Smooth muscle cell (in vitro differentiated cells): ENCODE measurements around the gene BMPER. TPM values are rescaled to one million over a fixed set of nuclear protein-coding genes. Genes with fewer than 3 reads are reported as not detected.

Source experiments
- DNase-seq: peaks from one replicate; lab custom pipeline; 2025; ENCODE audit not compliant: unreplicated experiment; lab: John Stamatoyannopoulos, UW
- H2AFZ ChIP-seq: fragments of 200-600 bp; sonication (generic); 2 replicates; pipeline ENCODE4 v1.6.0; 2016; ENCODE audit warnings: antibody characterized with exemption, low read depth, mild to moderate bottlenecking
- H3F3A ChIP-seq: fragments of 200-600 bp; sonication (generic); 2 replicates; pipeline ENCODE4 v1.6.0; 2017; ENCODE audit warnings: antibody characterized with exemption, low read depth
- H3K27ac ChIP-seq: fragments of 200-600 bp; sonication (generic); 2 replicates; pipeline ENCODE4 v1.5.1; 2016; ENCODE audit warnings: low read depth, mild to moderate bottlenecking
- H3K27me3 ChIP-seq: fragments of 200-600 bp; sonication (generic); 2 replicates; pipeline ENCODE4 v1.6.1; 2016; ENCODE audit warnings: low read depth, mild to moderate bottlenecking
- H3K36me3 ChIP-seq: fragments of 200-600 bp; sonication (generic); 2 replicates; pipeline ENCODE4 v1.5.1; 2016; ENCODE audit warnings: low read depth
- H3K4me1 ChIP-seq: fragments of 200-600 bp; sonication (generic); 2 replicates; pipeline ENCODE4 v1.5.1; 2016; ENCODE audit warnings: low read depth
- H3K4me2 ChIP-seq: fragments of 200-600 bp; sonication (generic); 2 replicates; pipeline ENCODE4 v1.6.0; 2016; ENCODE audit warnings: mild to moderate bottlenecking
- H3K4me3 ChIP-seq: fragments of 200-600 bp; sonication (generic); 2 replicates; pipeline ENCODE4 v1.5.1; 2016; ENCODE audit warnings: mild to moderate bottlenecking
- H3K79me2 ChIP-seq: fragments of 200-600 bp; sonication (generic); 2 replicates; pipeline ENCODE4 v1.6.0; 2016; ENCODE audit warnings: low read depth, mild to moderate bottlenecking
- H3K9ac ChIP-seq: fragments of 200-600 bp; sonication (generic); 2 replicates; pipeline ENCODE4 v1.6.0; 2016; ENCODE audit warnings: low read depth
- H3K9me3 ChIP-seq: fragments of 200-600 bp; sonication (generic); replicated peaks from 2 replicates; pipeline ENCODE4 v1.5.1; 2016; ENCODE audit warnings: low read depth
- H4K20me1 ChIP-seq: fragments of 200-600 bp; sonication (generic); 2 replicates; pipeline ENCODE4 v1.6.0; 2016; ENCODE audit warnings: low read depth
- CTCF ChIP-seq: fragments of 200-600 bp; sonication (generic); IDR thresholded peaks from 2 replicates; pipeline ENCODE4 v1.5.1; 2017; ENCODE audit warnings: borderline replicate concordance, mild to moderate bottlenecking, antibody characterized with exemption; ENCODE audit not compliant: insufficient read depth, poor library complexity, severe bottlenecking
- WGBS: methylation state at CpG from one replicate; pipeline ENCODE4 v1.1.7; 2016; ENCODE audit warnings: low lambda C conversion rate; 5-methylcytosine and 5-hydroxymethylcytosine counted together
- polyA plus RNA-seq: library from polyadenylated mRNA; unstranded; fragments of >200 nt; fragmentation: Nextera tagmentation; extraction: Ambion mirVana; gene quantifications from 2 replicates; pipeline ENCODE4 v1.2.1, GENCODE V29; 2016
- total RNA-seq: library from RNA; depleted of rRNA; stranded (reverse); fragments of >200 nt; gene quantifications from 2 replicates; pipeline ENCODE4 v1.2.3, GENCODE V29; 2014

The BMPER gene
- total and polyA plus RNA-seq, 2 experiments from 2014 or later = 3.0 to 21.9 TPM

DNA sequence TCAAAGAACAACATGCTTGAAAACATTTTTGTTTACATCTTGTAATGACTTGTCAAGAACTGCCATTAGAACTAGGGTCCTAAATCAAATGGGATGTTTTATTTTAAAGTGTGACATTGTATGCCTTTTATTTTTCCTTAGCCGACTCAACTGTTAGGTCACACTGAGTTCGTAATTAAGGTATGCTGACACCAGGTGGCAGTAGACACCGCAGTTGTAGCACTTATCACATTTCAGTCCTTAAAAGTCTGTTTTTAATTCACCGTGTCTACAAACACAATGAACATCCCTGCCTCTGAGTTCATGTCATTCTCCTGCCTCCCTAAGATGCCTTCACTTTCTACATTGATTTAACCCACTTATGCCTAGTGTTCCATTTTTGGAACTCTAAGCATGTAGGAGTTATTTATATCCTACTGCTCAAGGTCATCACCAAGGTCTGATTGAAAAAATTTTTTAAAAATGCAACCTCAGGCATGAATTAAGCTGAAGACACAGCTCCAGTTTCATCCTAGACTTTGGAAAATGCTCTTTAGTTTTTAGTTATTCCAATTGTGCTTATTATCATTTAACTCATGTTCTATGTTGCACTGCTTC, 186.1 kb downstream of the BMPER start:
- H3K79me2 ChIP-seq = no peaks in the 10 kb centered on the region
- H3K27me3 ChIP-seq = no peaks in the 10 kb centered on the region
- 50% methylated on average over 4 of the region's 4 CpGs for WGBS
- H2AFZ ChIP-seq = no peak overlapping the region
- no peak overlapping the region for H3K4me2 ChIP-seq
- TF ChIP-seq CTCF = peak; percentile 63
- no peak for DNase-seq
- no peaks in the 10 kb centered on the region for H3K4me1 ChIP-seq
- no peak overlapping the region for H3K27ac ChIP-seq
- H3K9me3 ChIP-seq = no peaks in the 10 kb centered on the region
- H3K9ac ChIP-seq = no peak overlapping the region
- H3K36me3 ChIP-seq = no peaks in the 10 kb centered on the region
- H4K20me1 ChIP-seq = no peaks in the 10 kb centered on the region
- H3F3A ChIP-seq = peaks cover 5% of the 10 kb centered on the region
- no peak overlapping the region for H3K4me3 ChIP-seq

GRCh38 chr7:34093276-34093675, 187.9 kb downstream of the BMPER start:
- Histone ChIP-seq H3K27me3 (no peaks in the 10 kb centered on the region), H3K27ac (no peak overlapping the region), H3K9me3 (no peaks in the 10 kb centered on the region), H3K9ac (no peak overlapping the region), H2AFZ (no peak overlapping the region), H3K4me1 (no peaks in the 10 kb centered on the region), H3K36me3 (no peaks in the 10 kb centered on the region), H3F3A (peaks cover 5% of the 10 kb centered on the region), H3K4me3 (no peak overlapping the region), H3K79me2 (no peaks in the 10 kb centered on the region), H4K20me1 (no peaks in the 10 kb centered on the region), H3K4me2 (no peak overlapping the region)
- TF ChIP-seq CTCF = no peak
- WGBS = 89% methylated on average over 3 of the region's 3 CpGs
- DNase-seq = no peak

DNA sequence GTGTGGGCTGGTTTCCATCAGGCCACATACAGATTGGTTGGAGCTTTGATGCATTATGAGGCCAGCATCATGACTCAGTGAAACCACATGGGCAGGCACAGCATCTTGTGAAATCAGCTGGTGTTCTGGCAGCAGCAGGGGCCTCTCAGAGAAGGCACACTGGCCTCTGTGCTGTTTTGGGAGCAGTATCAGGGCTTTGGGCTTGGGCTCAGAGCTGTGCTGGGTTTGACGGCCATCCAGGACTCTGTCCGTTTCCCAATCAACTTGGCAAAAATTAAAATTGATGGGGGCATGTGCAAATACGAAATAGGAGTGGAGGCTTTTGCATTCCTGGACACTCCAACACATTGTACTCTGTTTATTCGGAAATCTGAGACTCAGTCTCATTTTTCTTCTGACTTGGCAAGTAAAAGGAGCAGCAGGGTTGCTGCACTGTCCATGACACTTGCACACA, 190.9 kb downstream of the BMPER start:
- no peaks in the 10 kb centered on the region for H3K27me3 ChIP-seq
- peak; percentile 6 for DNase-seq
- TF ChIP-seq CTCF = no peak
- peak overlapping the region; percentile 58 for H3K4me2 ChIP-seq
- H3K79me2 ChIP-seq = no peaks in the 10 kb centered on the region
- H2AFZ ChIP-seq = no peak overlapping the region
- H3F3A ChIP-seq = peaks cover 5% of the 10 kb centered on the region
- no peak overlapping the region for H3K9ac ChIP-seq
- no peaks in the 10 kb centered on the region for H3K36me3 ChIP-seq
- no peaks in the 10 kb centered on the region for H3K4me1 ChIP-seq
- H4K20me1 ChIP-seq = no peaks in the 10 kb centered on the region
- H3K9me3 ChIP-seq = no peaks in the 10 kb centered on the region
- peak overlapping the region; percentile 55 for H3K27ac ChIP-seq
- WGBS = 53% methylated on average over 4 of the region's 4 CpGs
- H3K4me3 ChIP-seq = no peak overlapping the region

DNA sequence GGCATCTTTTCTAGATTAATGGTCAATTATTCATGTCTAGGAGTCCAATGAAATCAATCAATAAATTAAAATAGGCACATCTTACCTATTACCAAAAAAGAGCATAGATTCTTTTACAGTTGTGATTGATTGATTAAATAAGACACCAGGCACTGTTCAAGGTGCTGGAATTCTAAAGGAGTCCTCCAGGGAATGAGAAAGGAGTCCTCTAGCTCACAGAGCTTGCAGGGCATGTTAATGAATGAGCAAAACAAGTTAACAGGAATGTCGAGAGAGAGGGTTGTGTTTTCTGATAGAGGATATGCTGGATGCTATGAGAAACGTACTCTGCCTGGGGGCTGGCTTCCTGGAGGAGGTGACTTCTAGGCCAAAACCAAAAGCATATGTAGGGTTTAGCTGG, 191.4 kb downstream of the BMPER start:
- peaks cover 5% of the 10 kb centered on the region for H3F3A ChIP-seq
- no peak overlapping the region for H2AFZ ChIP-seq
- WGBS = 42% methylated on average over 2 of the region's 2 CpGs
- H4K20me1 ChIP-seq = no peaks in the 10 kb centered on the region
- H3K4me3 ChIP-seq = no peak overlapping the region
- no peaks in the 10 kb centered on the region for H3K9me3 ChIP-seq
- H3K4me1 ChIP-seq = no peaks in the 10 kb centered on the region
- no peak for DNase-seq
- TF ChIP-seq CTCF = no peak
- no peaks in the 10 kb centered on the region for H3K27me3 ChIP-seq
- H3K9ac ChIP-seq = no peak overlapping the region
- peak overlapping the region; percentile 55 for H3K27ac ChIP-seq
- H3K79me2 ChIP-seq = no peaks in the 10 kb centered on the region
- H3K4me2 ChIP-seq = peak overlapping the region; percentile 58
- no peaks in the 10 kb centered on the region for H3K36me3 ChIP-seq
